Nephron progenitor cell (in vitro differentiated cells): ENCODE data around the gene STK16.

Source experiments
- DNase-seq: peaks from one replicate; pipeline ENCODE4 v3.0.0; 2021
- H3K27ac Mint-ChIP-seq: 2 replicates; pipeline ENCODE4 v1.8.0; 2021; ENCODE audit warnings: mild to moderate bottlenecking, moderate library complexity, mixed read lengths
- H3K27me3 Mint-ChIP-seq: 2 replicates; pipeline ENCODE4 v1.8.0; 2021; ENCODE audit warnings: mild to moderate bottlenecking, low read depth, mixed read lengths; ENCODE audit not compliant: poor library complexity
- H3K36me3 Mint-ChIP-seq: 2 replicates; pipeline ENCODE4 v1.8.0; 2021; ENCODE audit warnings: low read depth, mixed read lengths
- H3K4me1 Mint-ChIP-seq: 2 replicates; pipeline ENCODE4 v1.8.0; 2021; ENCODE audit warnings: mixed read lengths
- H3K4me3 Mint-ChIP-seq: 2 replicates; pipeline ENCODE4 v1.8.0; 2021; ENCODE audit warnings: mild to moderate bottlenecking, moderate library complexity, mixed read lengths
- H3K9me3 Mint-ChIP-seq: 2 replicates; pipeline ENCODE4 v1.8.0; 2021; ENCODE audit warnings: mild to moderate bottlenecking, moderate library complexity, mixed read lengths
- CTCF ChIP-seq: fragments of 200-600 bp; sonication (generic); IDR thresholded peaks from 2 replicates; pipeline ENCODE4 v1.5.0; 2021; ENCODE audit warnings: antibody characterized with exemption

Gene STK16

GRCh38 chr2:219207884-219208740 lies 37.2 kb upstream of the STK16 start:
- no peak for TF ChIP-seq CTCF
- DNase-seq = no peak
- peaks cover 23% of the 10 kb centered on the region for H3K4me1 Mint-ChIP-seq
- peak overlapping the region; percentile 83 for H3K27ac Mint-ChIP-seq
- H3K9me3 Mint-ChIP-seq = peaks cover 11% of the 10 kb centered on the region
- peaks cover 23% of the 10 kb centered on the region for H3K36me3 Mint-ChIP-seq
- H3K27me3 Mint-ChIP-seq = no peaks in the 10 kb centered on the region
- H3K4me3 Mint-ChIP-seq = peak overlapping the region; percentile 83

GRCh38 chr2:219209236-219210195 lies 35.8 kb upstream of the STK16 start:
- DNase-seq = no peak
- no peak for TF ChIP-seq CTCF
- Mint-ChIP-seq H3K27me3 (no peaks in the 10 kb centered on the region), H3K4me3 (no peak overlapping the region), H3K9me3 (peaks cover 1% of the 10 kb centered on the region), H3K36me3 (peaks cover 32% of the 10 kb centered on the region), H3K27ac (no peak overlapping the region), H3K4me1 (peaks cover 23% of the 10 kb centered on the region)

DNA sequence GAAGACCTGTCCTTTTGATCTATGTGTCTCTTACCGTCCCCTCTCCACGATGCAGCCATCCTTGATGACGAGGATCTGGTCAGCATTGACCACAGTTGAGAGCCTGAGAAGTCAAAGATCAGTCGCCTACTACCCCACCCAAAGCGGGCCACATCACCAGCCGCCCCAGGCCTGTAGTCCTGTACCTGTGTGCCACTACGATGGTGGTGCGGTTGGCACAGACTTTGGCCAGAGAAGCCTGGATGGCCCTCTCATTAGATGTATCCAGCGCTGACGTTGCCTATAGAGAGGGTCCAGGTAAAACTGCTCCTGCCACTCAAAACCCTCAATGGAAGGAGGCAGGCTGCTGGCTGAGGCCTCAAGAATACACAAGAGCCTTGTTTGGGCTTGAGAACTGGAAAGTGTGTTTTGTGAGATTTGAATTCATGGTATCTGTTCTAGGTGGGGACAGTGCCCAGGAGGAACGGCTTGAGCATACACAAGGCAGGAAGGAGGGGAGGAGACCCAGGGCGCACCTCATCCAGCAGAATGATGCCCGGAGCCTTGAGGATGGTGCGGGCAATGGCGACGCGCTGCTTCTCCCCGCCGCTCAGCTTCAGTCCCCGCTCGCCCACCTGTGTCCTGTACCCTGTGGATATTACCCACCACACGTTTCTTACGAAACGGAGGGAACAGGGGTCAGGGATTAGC lies 34.9 kb upstream of the STK16 start:
- H3K36me3 Mint-ChIP-seq = peaks cover 35% of the 10 kb centered on the region
- H3K4me1 Mint-ChIP-seq = peaks cover 23% of the 10 kb centered on the region
- DNase-seq = no peak
- no peaks in the 10 kb centered on the region for H3K9me3 Mint-ChIP-seq
- H3K27ac Mint-ChIP-seq = no peak overlapping the region
- no peaks in the 10 kb centered on the region for H3K27me3 Mint-ChIP-seq
- no peak for TF ChIP-seq CTCF
- H3K4me3 Mint-ChIP-seq = no peak overlapping the region

- H3K4me3 Mint-ChIP-seq = no peak overlapping the region
Measured at GRCh38 chr2:219210886-219211362, 34.4 kb upstream of the STK16 start.

More at GRCh38 chr2:219210886-219211362, 34.4 kb upstream of the STK16 start:
- DNase-seq = no peak
- Mint-ChIP-seq H3K36me3 (peaks cover 35% of the 10 kb centered on the region), H3K9me3 (no peaks in the 10 kb centered on the region), H3K27me3 (no peaks in the 10 kb centered on the region), H3K4me1 (peaks cover 23% of the 10 kb centered on the region), H3K27ac (no peak overlapping the region)
- TF ChIP-seq CTCF = no peak
